GM23338 (cell line): Measurements from ENCODE around the gene CRHR1. TPM values are rescaled to one million over a fixed set of nuclear protein-coding genes. Genes with fewer than 3 reads are reported as not detected.

Source experiments
- ATAC-seq: fragments of 200-7000 bp; cut with Tn5 transposase; 3 replicates; pipeline ENCODE4 v1.9.1; 2020
- DNase-seq: peaks from one replicate; pipeline ENCODE4 v3.0.0-alpha.2; 2015; ENCODE audit warnings: low spot score
- H2AFZ ChIP-seq: fragments of 200-600 bp; sonication (generic); 2 replicates; pipeline ENCODE4 v1.8.0; 2016; ENCODE audit warnings: antibody characterized with exemption, mild to moderate bottlenecking, moderate library complexity
- H3F3A ChIP-seq: fragments of 200-600 bp; sonication (generic); replicated peaks from 2 replicates; pipeline ENCODE4 v1.8.0; 2017; ENCODE audit warnings: antibody characterized with exemption, mixed run types, low read depth
- H3K27ac ChIP-seq: fragments of 200-600 bp; sonication (generic); 2 replicates; pipeline ENCODE4 v1.6.1; 2016; ENCODE audit warnings: low read depth
- H3K27me3 ChIP-seq: fragments of 200-600 bp; sonication (generic); 2 replicates; pipeline ENCODE4 v1.8.0; 2016; ENCODE audit warnings: mild to moderate bottlenecking, mixed run types, moderate library complexity; ENCODE audit not compliant: insufficient read depth
- H3K36me3 ChIP-seq: fragments of 200-600 bp; sonication (generic); 2 replicates; pipeline ENCODE4 v1.8.0; 2016; ENCODE audit warnings: mild to moderate bottlenecking; ENCODE audit not compliant: insufficient read depth
- H3K4me1 ChIP-seq: fragments of 200-600 bp; sonication (generic); 2 replicates; pipeline ENCODE4 v1.8.0; 2016; ENCODE audit warnings: mild to moderate bottlenecking, moderate library complexity; ENCODE audit not compliant: insufficient read depth
- H3K4me2 ChIP-seq: fragments of 200-600 bp; sonication (generic); 2 replicates; pipeline ENCODE4 v1.7.1; 2017; ENCODE audit warnings: mixed run types
- H3K4me3 ChIP-seq: fragments of 200-600 bp; sonication (generic); 2 replicates; pipeline ENCODE4 v1.6.1; 2016; ENCODE audit warnings: mixed run types
- H3K79me2 ChIP-seq: fragments of 200-600 bp; sonication (generic); replicated peaks from 2 replicates; pipeline ENCODE4 v1.8.0; 2017; ENCODE audit warnings: mild to moderate bottlenecking; ENCODE audit not compliant: insufficient read depth
- H3K9me2 ChIP-seq: fragments of 200-600 bp; sonication (generic); 2 replicates; pipeline ENCODE4 v1.8.0; 2017; ENCODE audit not compliant: insufficient read depth
- H4K20me1 ChIP-seq: fragments of 200-600 bp; sonication (generic); replicated peaks from 2 replicates; pipeline ENCODE4 v1.8.0; 2017; ENCODE audit warnings: mild to moderate bottlenecking; ENCODE audit not compliant: insufficient read depth
- H3K27ac Mint-ChIP-seq: 2 replicates; pipeline ENCODE4 v1.8.0; 2020; ENCODE audit warnings: inconsistent platforms, mild to moderate bottlenecking, moderate library complexity, mixed read lengths
- H3K27me3 Mint-ChIP-seq: 3 replicates; pipeline ENCODE4 v1.8.0; 2022; ENCODE audit warnings: low read depth, mild to moderate bottlenecking, moderate library complexity, mixed read lengths, inconsistent platforms; ENCODE audit not compliant: insufficient read depth, poor library complexity
- H3K36me3 Mint-ChIP-seq: 3 replicates; pipeline ENCODE4 v1.8.0; 2021; ENCODE audit warnings: low read depth, mild to moderate bottlenecking, inconsistent platforms, moderate library complexity, mixed read lengths
- H3K4me1 Mint-ChIP-seq: 3 replicates; pipeline ENCODE4 v1.8.0; 2020; ENCODE audit warnings: mild to moderate bottlenecking, inconsistent platforms, mixed read lengths
- H3K4me3 Mint-ChIP-seq: 3 replicates; pipeline ENCODE4 v1.8.0; 2021; ENCODE audit warnings: moderate library complexity, mild to moderate bottlenecking, inconsistent platforms, mixed read lengths
- H3K9me3 Mint-ChIP-seq: 3 replicates; pipeline ENCODE4 v1.8.0; 2020; ENCODE audit warnings: moderate library complexity, mild to moderate bottlenecking, inconsistent platforms, mixed read lengths
- EZH2 ChIP-seq: fragments of 200-600 bp; sonication (generic); IDR thresholded peaks from one replicate; pipeline ENCODE4 v1.8.0; 2017; ENCODE audit warnings: antibody characterized with exemption, mild to moderate bottlenecking, low read depth; ENCODE audit not compliant: unreplicated experiment
- polyA plus RNA-seq: library from polyadenylated mRNA; unstranded; fragments of >200 nt; fragmentation: Nextera tagmentation; extraction: Ambion mirVana; gene quantifications from 2 replicates; pipeline ENCODE4 v1.2.1, GENCODE V29; 2016
- total RNA-seq: library from RNA; depleted of rRNA; stranded (reverse); fragments of >200 nt; shearing (Covaris generic); gene quantifications from 2 replicates; pipeline ENCODE4 v1.2.3, GENCODE V29; 2014
- TF ChIP-seq, protein P1 (sequence below): fragments of 250-450 bp; sonication (Bioruptor Pico); IDR thresholded peaks from 2 replicates; pipeline ENCODE4 v1.5.0; 2020; ENCODE audit warnings: mild to moderate bottlenecking, moderate library complexity
- TF ChIP-seq, protein P2 (sequence below): IDR thresholded peaks from one replicate; pipeline ENCODE4 v1.6.1; 2018; ENCODE audit warnings: antibody characterized with exemption; ENCODE audit not compliant: unreplicated experiment
- TF ChIP-seq, protein P3 (sequence below): IDR thresholded peaks from 2 replicates; pipeline ENCODE4 v1.6.1; 2016; ENCODE audit warnings: antibody characterized with exemption

CRHR1 gene
- total and polyA plus RNA-seq, 2 experiments from 2014 or later, result 0.19 to 0.76 TPM

DNA sequence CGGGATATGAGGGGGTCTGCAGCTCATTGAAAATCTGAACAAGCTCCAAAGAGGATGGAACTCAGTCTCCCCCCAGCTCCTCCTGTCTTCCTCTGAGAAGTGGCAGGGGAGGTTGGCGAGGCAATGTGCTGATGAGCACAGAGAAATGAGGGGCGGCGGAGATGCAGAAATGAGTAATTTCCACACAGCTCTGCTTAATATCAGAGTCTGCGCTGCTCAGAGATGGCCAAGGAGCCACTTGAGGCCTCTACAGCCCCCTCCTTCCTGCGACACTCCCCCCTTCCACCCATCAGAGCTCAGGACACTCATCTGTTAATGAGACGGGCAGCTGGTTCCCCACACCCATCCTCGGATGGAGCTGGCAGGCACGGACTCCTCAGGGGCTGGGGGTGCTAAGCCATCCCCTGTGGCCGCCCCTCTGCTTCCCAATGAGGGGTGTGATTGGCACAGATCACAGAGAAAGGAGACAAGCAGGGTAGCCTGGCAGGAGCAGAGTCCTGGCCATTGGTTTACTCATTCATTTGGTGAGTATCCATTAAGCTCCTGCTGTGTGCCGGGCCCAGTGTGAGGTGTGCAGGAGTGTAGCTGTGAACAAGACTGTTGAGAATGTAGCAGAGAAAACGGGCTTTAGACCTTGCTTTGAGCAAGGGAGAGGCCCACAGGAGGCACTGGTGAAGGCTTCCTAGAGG is 12.7 kb upstream of the CRHR1 start:
- H3K4me1 ChIP-seq, result peaks cover 25% of the 10 kb centered on the region
- no peaks in the 10 kb centered on the region for H3K9me2 ChIP-seq
- H4K20me1 ChIP-seq, result no peaks in the 10 kb centered on the region
- ATAC-seq (peak; percentile 63), DNase-seq (peak; percentile 33)
- peaks cover 44% of the 10 kb centered on the region for H3K4me1 Mint-ChIP-seq
- no peaks in the 10 kb centered on the region for H3K27me3 ChIP-seq
- H3K9me3 Mint-ChIP-seq, result no peaks in the 10 kb centered on the region; the same call in 2 of the 3 replicates
- TF ChIP-seq, protein P1, sequence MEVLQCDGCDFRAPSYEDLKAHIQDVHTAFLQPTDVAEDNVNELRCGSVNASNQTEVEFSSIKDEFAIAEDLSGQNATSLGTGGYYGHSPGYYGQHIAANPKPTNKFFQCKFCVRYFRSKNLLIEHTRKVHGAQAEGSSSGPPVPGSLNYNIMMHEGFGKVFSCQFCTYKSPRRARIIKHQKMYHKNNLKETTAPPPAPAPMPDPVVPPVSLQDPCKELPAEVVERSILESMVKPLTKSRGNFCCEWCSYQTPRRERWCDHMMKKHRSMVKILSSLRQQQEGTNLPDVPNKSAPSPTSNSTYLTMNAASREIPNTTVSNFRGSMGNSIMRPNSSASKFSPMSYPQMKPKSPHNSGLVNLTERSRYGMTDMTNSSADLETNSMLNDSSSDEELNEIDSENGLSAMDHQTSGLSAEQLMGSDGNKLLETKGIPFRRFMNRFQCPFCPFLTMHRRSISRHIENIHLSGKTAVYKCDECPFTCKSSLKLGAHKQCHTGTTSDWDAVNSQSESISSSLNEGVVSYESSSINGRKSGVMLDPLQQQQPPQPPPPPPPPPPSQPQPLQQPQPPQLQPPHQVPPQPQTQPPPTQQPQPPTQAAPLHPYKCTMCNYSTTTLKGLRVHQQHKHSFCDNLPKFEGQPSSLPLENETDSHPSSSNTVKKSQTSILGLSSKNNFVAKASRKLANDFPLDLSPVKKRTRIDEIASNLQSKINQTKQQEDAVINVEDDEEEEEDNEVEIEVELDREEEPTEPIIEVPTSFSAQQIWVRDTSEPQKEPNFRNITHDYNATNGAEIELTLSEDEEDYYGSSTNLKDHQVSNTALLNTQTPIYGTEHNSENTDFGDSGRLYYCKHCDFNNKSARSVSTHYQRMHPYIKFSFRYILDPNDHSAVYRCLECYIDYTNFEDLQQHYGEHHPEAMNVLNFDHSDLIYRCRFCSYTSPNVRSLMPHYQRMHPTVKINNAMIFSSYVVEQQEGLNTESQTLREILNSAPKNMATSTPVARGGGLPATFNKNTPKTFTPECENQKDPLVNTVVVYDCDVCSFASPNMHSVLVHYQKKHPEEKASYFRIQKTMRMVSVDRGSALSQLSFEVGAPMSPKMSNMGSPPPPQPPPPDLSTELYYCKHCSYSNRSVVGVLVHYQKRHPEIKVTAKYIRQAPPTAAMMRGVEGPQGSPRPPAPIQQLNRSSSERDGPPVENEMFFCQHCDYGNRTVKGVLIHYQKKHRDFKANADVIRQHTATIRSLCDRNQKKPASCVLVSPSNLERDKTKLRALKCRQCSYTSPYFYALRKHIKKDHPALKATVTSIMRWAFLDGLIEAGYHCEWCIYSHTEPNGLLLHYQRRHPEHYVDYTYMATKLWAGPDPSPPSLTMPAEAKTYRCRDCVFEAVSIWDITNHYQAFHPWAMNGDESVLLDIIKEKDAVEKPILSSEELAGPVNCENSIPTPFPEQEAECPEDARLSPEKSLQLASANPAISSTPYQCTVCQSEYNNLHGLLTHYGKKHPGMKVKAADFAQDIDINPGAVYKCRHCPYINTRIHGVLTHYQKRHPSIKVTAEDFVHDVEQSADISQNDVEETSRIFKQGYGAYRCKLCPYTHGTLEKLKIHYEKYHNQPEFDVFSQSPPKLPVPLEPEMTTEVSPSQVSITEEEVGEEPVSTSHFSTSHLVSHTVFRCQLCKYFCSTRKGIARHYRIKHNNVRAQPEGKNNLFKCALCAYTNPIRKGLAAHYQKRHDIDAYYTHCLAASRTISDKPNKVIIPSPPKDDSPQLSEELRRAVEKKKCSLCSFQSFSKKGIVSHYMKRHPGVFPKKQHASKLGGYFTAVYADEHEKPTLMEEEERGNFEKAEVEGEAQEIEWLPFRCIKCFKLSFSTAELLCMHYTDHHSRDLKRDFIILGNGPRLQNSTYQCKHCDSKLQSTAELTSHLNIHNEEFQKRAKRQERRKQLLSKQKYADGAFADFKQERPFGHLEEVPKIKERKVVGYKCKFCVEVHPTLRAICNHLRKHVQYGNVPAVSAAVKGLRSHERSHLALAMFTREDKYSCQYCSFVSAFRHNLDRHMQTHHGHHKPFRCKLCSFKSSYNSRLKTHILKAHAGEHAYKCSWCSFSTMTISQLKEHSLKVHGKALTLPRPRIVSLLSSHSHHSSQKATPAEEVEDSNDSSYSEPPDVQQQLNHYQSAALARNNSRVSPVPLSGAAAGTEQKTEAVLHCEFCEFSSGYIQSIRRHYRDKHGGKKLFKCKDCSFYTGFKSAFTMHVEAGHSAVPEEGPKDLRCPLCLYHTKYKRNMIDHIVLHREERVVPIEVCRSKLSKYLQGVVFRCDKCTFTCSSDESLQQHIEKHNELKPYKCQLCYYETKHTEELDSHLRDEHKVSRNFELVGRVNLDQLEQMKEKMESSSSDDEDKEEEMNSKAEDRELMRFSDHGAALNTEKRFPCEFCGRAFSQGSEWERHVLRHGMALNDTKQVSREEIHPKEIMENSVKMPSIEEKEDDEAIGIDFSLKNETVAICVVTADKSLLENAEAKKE, result peak; percentile 11; the same call in 1 of the 2 replicates
- no peak for TF ChIP-seq EZH2
- no peak overlapping the region for H3K27ac ChIP-seq
- peak overlapping the region; percentile 76 for H2AFZ ChIP-seq
- H3K4me3 ChIP-seq, result peak overlapping the region; percentile 38; the same call in 1 of the 2 replicates
- no peaks in the 10 kb centered on the region for H3K36me3 ChIP-seq
- H3K27ac Mint-ChIP-seq, result peak overlapping the region; percentile 79
- peak overlapping the region; percentile 55 for H3K4me3 Mint-ChIP-seq
- peak overlapping the region; percentile 74 for H3K4me2 ChIP-seq
- H3K36me3 Mint-ChIP-seq, result no peaks in the 10 kb centered on the region
- H3K27me3 Mint-ChIP-seq, result peaks cover 14% of the 10 kb centered on the region
- no peaks in the 10 kb centered on the region for H3F3A ChIP-seq
- no peaks in the 10 kb centered on the region for H3K79me2 ChIP-seq

DNA sequence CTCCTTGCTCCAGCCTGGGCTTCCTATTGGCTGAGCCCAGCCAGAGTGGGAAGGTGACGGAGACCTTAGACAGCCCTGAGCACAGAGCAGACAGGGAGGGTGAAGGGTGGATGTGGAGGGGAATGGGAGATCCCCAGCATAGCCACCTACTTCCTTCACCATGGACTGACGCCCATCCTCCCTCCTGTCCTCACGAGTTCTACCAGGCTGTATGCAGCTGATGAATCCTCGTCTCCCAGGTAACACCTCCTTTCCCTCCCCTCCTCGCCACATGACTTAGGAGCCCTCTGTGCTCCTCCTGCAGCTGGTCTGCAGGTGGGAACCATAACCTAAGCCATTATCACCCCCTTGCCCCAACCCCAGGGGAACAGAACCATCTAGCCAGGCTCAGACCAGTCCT is 9.0 kb upstream of the CRHR1 start:
- H3K27me3 ChIP-seq, result no peaks in the 10 kb centered on the region
- DNase-seq (no peak), ATAC-seq (no peak)
- no peaks in the 10 kb centered on the region for H3F3A ChIP-seq
- H3K36me3 Mint-ChIP-seq, result no peaks in the 10 kb centered on the region
- H3K4me3 ChIP-seq, result no peak overlapping the region
- peaks cover 8% of the 10 kb centered on the region for H3K27me3 Mint-ChIP-seq
- H3K4me2 ChIP-seq, result no peak overlapping the region
- H3K9me3 Mint-ChIP-seq, result no peaks in the 10 kb centered on the region; the same call in 2 of the 3 replicates
- no peak overlapping the region for H2AFZ ChIP-seq
- H3K36me3 ChIP-seq, result no peaks in the 10 kb centered on the region
- H3K9me2 ChIP-seq, result no peaks in the 10 kb centered on the region
- no peaks in the 10 kb centered on the region for H3K79me2 ChIP-seq
- no peak overlapping the region for H3K4me3 Mint-ChIP-seq
- H3K4me1 ChIP-seq, result peaks cover 22% of the 10 kb centered on the region
- no peak overlapping the region for H3K27ac ChIP-seq
- H3K4me1 Mint-ChIP-seq, result peaks cover 28% of the 10 kb centered on the region
- no peak overlapping the region for H3K27ac Mint-ChIP-seq
- H4K20me1 ChIP-seq, result no peaks in the 10 kb centered on the region
- TF ChIP-seq, protein P2, sequence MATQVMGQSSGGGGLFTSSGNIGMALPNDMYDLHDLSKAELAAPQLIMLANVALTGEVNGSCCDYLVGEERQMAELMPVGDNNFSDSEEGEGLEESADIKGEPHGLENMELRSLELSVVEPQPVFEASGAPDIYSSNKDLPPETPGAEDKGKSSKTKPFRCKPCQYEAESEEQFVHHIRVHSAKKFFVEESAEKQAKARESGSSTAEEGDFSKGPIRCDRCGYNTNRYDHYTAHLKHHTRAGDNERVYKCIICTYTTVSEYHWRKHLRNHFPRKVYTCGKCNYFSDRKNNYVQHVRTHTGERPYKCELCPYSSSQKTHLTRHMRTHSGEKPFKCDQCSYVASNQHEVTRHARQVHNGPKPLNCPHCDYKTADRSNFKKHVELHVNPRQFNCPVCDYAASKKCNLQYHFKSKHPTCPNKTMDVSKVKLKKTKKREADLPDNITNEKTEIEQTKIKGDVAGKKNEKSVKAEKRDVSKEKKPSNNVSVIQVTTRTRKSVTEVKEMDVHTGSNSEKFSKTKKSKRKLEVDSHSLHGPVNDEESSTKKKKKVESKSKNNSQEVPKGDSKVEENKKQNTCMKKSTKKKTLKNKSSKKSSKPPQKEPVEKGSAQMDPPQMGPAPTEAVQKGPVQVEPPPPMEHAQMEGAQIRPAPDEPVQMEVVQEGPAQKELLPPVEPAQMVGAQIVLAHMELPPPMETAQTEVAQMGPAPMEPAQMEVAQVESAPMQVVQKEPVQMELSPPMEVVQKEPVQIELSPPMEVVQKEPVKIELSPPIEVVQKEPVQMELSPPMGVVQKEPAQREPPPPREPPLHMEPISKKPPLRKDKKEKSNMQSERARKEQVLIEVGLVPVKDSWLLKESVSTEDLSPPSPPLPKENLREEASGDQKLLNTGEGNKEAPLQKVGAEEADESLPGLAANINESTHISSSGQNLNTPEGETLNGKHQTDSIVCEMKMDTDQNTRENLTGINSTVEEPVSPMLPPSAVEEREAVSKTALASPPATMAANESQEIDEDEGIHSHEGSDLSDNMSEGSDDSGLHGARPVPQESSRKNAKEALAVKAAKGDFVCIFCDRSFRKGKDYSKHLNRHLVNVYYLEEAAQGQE, result no peak
- TF ChIP-seq, protein P3, sequence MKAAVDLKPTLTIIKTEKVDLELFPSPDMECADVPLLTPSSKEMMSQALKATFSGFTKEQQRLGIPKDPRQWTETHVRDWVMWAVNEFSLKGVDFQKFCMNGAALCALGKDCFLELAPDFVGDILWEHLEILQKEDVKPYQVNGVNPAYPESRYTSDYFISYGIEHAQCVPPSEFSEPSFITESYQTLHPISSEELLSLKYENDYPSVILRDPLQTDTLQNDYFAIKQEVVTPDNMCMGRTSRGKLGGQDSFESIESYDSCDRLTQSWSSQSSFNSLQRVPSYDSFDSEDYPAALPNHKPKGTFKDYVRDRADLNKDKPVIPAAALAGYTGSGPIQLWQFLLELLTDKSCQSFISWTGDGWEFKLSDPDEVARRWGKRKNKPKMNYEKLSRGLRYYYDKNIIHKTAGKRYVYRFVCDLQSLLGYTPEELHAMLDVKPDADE, result no peak
